ENCODE results near the gene C19orf38.

The C19orf38 gene

GRCh38 chr19:10835089-10835753 is 13.0 kb upstream of the C19orf38 start:
- peak overlapping the region; percentile 63 for H2BK15ac ChIP-seq (ENCODE audit: low read length)
- no peak for DNase-seq (ENCODE audit: low spot score)
- peak overlapping the region; percentile 19 for H2AFZ ChIP-seq (ENCODE audit: low read length)
- H3K14ac ChIP-seq (ENCODE audit: low read length): peak overlapping the region; percentile 11
- H3K4me3 ChIP-seq (ENCODE audit: low read length in 2 of 2): peak overlapping the region; percentile 60 to 68
- H3K4ac ChIP-seq (ENCODE audit: low read length): peak overlapping the region; percentile 87
- peak overlapping the region; percentile 62 for H3K4me2 ChIP-seq (ENCODE audit: insufficient read depth, low read length, poor library complexity, severe bottlenecking)
- peak overlapping the region; percentile 99 for H3K23ac ChIP-seq (ENCODE audit: low read depth, low read length, poor library complexity)
- H4K8ac ChIP-seq (ENCODE audit: low read depth, low read length): peak overlapping the region; percentile 78
- peak overlapping the region; percentile 56 for H3K27ac ChIP-seq (replicated peaks; ENCODE audit: low read length)
- peaks cover 5% of the 10 kb centered on the region for H3K79me1 ChIP-seq (ENCODE audit: low read depth, low read length)
- no peak overlapping the region for H2BK5ac ChIP-seq (ENCODE audit: low read length)
- peak overlapping the region; percentile 82 for H3K18ac ChIP-seq (ENCODE audit: low read length)
- H2BK120ac ChIP-seq (ENCODE audit: low read depth, low read length): no peak overlapping the region
- no CpG with 5 or more reads among the region's 32 CpGs for WGBS, 2 donors (ENCODE audit: extremely low coverage in 2 of 2, insufficient read length in 2 of 2, insufficient replicate concordance in 1 of 2)
- peaks cover 33 to 40% of the 10 kb centered on the region in 2 donors for H3K36me3 ChIP-seq (replicated peaks in 1 of 2; ENCODE audit: control insufficient read depth in 2 of 2, insufficient read depth in 2 of 2, low read length in 2 of 2)
- H2AK5ac ChIP-seq (ENCODE audit: low read depth, low read length): peak overlapping the region; percentile 86
- peak overlapping the region; percentile 87 for H2BK12ac ChIP-seq (ENCODE audit: low read length)
- H3K9me3 ChIP-seq (replicated peaks in 1 of 2; ENCODE audit: control insufficient read depth in 2 of 2, insufficient read depth in 1 of 2, low read depth in 1 of 2, low read length in 2 of 2): peaks cover 6 to 12% of the 10 kb centered on the region in 2 donors
- peaks cover 5 to 15% of the 10 kb centered on the region in 2 donors for H3K4me1 ChIP-seq (ENCODE audit: control insufficient read depth in 2 of 2, insufficient read depth in 1 of 2, low read depth in 1 of 2, low read length in 2 of 2)
- H4K91ac ChIP-seq (ENCODE audit: low read depth, low read length, poor library complexity): no peak overlapping the region
- peaks cover 0 to 3% (median 0%) of the 10 kb centered on the region in 3 experiments for H3K27me3 ChIP-seq (ENCODE audit: control insufficient read depth in 3 of 3, insufficient read depth in 3 of 3, low read depth in 1 of 3, low read length in 3 of 3)
- H3K9ac ChIP-seq (ENCODE audit: low read depth, low read length, poor library complexity): peak overlapping the region; percentile 86

- Histone ChIP-seq H3K4ac (ENCODE audit: low read length) (peak within 1 kb of the TSS; percentile 87), H3K79me1 (ENCODE audit: low read depth, low read length) (peaks cover 5% of the 10 kb centered on the region), H2BK5ac (ENCODE audit: low read length) (peak within 1 kb of the TSS; percentile 75), H2BK12ac (ENCODE audit: low read length) (peak within 1 kb of the TSS; percentile 93), H3K4me2 (ENCODE audit: insufficient read depth, low read length, poor library complexity, severe bottlenecking) (peak within 1 kb of the TSS; percentile 62), H2BK120ac (ENCODE audit: low read depth, low read length) (no peak within 1 kb of the TSS), H3K23ac (ENCODE audit: low read depth, low read length, poor library complexity) (peak within 1 kb of the TSS; percentile 99), H2BK15ac (ENCODE audit: low read length) (peak within 1 kb of the TSS; percentile 80), H3K4me3 (ENCODE audit: low read length in 2 of 2) (peak within 1 kb of the TSS; percentile 68 to 82), H3K9ac (ENCODE audit: low read depth, low read length, poor library complexity) (peak within 1 kb of the TSS; percentile 98), H3K18ac (ENCODE audit: low read length) (peak within 1 kb of the TSS; percentile 99), H3K9me3 (replicated peaks in 1 of 2; ENCODE audit: control insufficient read depth in 2 of 2, insufficient read depth in 1 of 2, low read depth in 1 of 2, low read length in 2 of 2) (peaks cover 6 to 12% of the 10 kb centered on the region in 2 donors), H4K8ac (ENCODE audit: low read depth, low read length) (peak within 1 kb of the TSS; percentile 95), H3K36me3 (replicated peaks in 1 of 2; ENCODE audit: control insufficient read depth in 2 of 2, insufficient read depth in 2 of 2, low read length in 2 of 2) (peaks cover 33 to 35% of the 10 kb centered on the region in 2 donors), H3K27ac (replicated peaks; ENCODE audit: low read length) (peak within 1 kb of the TSS; percentile 93), H4K91ac (ENCODE audit: low read depth, low read length, poor library complexity) (no peak within 1 kb of the TSS), H3K4me1 (ENCODE audit: control insufficient read depth in 2 of 2, insufficient read depth in 1 of 2, low read depth in 1 of 2, low read length in 2 of 2) (peaks cover 5 to 11% of the 10 kb centered on the region in 2 donors), H2AFZ (ENCODE audit: low read length) (peak within 1 kb of the TSS; percentile 98), H3K27me3 (ENCODE audit: control insufficient read depth in 3 of 3, insufficient read depth in 3 of 3, low read depth in 1 of 3, low read length in 3 of 3) (peaks cover 0 to 3% (median 0%) of the 10 kb centered on the region in 3 experiments), H3K14ac (ENCODE audit: low read length) (peak within 1 kb of the TSS; percentile 92), H2AK5ac (ENCODE audit: low read depth, low read length) (peak within 1 kb of the TSS; percentile 86)
- no CpG with 5 or more reads among the region's 50 CpGs for WGBS, 2 donors (ENCODE audit: extremely low coverage in 2 of 2, insufficient read length in 2 of 2, insufficient replicate concordance in 1 of 2)
- peak; percentile 99 for DNase-seq (ENCODE audit: low spot score)
These were observed 12.3 kb upstream of the C19orf38 start, which contains the start of gene TMED1 for GRCh38 chr19:10835754-10836478. TSS of gene TMED1 (minus strand) at chr19:10836212. CDS start at chr19:10836191, 21 bp downstream.

GRCh38 chr19:10836479-10837330 is 11.5 kb upstream of the C19orf38 start:
- Histone ChIP-seq H3K9me3 (replicated peaks in 1 of 2; ENCODE audit: control insufficient read depth in 2 of 2, insufficient read depth in 1 of 2, low read depth in 1 of 2, low read length in 2 of 2) (peaks cover 6 to 12% of the 10 kb centered on the region in 2 donors), H2AK5ac (ENCODE audit: low read depth, low read length) (peak overlapping the region; percentile 6), H3K36me3 (replicated peaks in 1 of 2; ENCODE audit: control insufficient read depth in 2 of 2, insufficient read depth in 2 of 2, low read length in 2 of 2) (peaks cover 28 to 34% of the 10 kb centered on the region in 2 donors), H2BK12ac (ENCODE audit: low read length) (no peak overlapping the region), H3K14ac (ENCODE audit: low read length) (peak overlapping the region; percentile 42), H3K23ac (ENCODE audit: low read depth, low read length, poor library complexity) (peak overlapping the region; percentile 40), H3K4me3 (ENCODE audit: low read length in 2 of 2) (peak overlapping the region; percentile 47 to 68), H3K27me3 (ENCODE audit: control insufficient read depth in 3 of 3, insufficient read depth in 3 of 3, low read depth in 1 of 3, low read length in 3 of 3) (peaks cover 0 to 3% (median 0%) of the 10 kb centered on the region in 3 experiments), H3K18ac (ENCODE audit: low read length) (peak overlapping the region; percentile 92), H4K8ac (ENCODE audit: low read depth, low read length) (peak overlapping the region; percentile 95), H3K4ac (ENCODE audit: low read length) (peak overlapping the region; percentile 79), H3K4me1 (ENCODE audit: control insufficient read depth in 2 of 2, insufficient read depth in 1 of 2, low read depth in 1 of 2, low read length in 2 of 2) (peaks cover 5 to 9% of the 10 kb centered on the region in 2 donors), H2BK120ac (ENCODE audit: low read depth, low read length) (no peak overlapping the region), H4K91ac (ENCODE audit: low read depth, low read length, poor library complexity) (no peak overlapping the region), H2BK5ac (ENCODE audit: low read length) (peak overlapping the region; percentile 75), H3K79me1 (ENCODE audit: low read depth, low read length) (peaks cover 5% of the 10 kb centered on the region), H3K9ac (ENCODE audit: low read depth, low read length, poor library complexity) (no peak overlapping the region), H3K4me2 (ENCODE audit: insufficient read depth, low read length, poor library complexity, severe bottlenecking) (peak overlapping the region; percentile 59), H2BK15ac (ENCODE audit: low read length) (peak overlapping the region; percentile 80), H3K27ac (replicated peaks; ENCODE audit: low read length) (peak overlapping the region; percentile 93), H2AFZ (ENCODE audit: low read length) (peak overlapping the region; percentile 98)
- DNase-seq (ENCODE audit: low spot score): no peak
- WGBS, 2 donors (ENCODE audit: extremely low coverage in 2 of 2, insufficient read length in 2 of 2, insufficient replicate concordance in 1 of 2): no CpG with 5 or more reads among the region's 38 CpGs
